RWPE2 (cell line): ENCODE results near the gene GNLY.

Experiments
- ATAC-seq: fragments of 200-7000 bp; cut with Tn5 transposase; 3 replicates; pipeline ENCODE4 v1.9.1; 2021; ENCODE audit warnings: low read depth
- DNase-seq: peaks from one replicate; pipeline ENCODE4 v3.0.0-alpha.2; 2020; ENCODE audit warnings: low spot score
- H3K27ac ChIP-seq: fragments of 450-650 bp; 2 replicates; pipeline ENCODE4 v1.5.1; 2017; ENCODE audit warnings: mild to moderate bottlenecking; ENCODE audit not compliant: poor library complexity, severe bottlenecking
- H3K27me3 ChIP-seq: fragments of 250-450 bp; sonication (Bioruptor Pico); 2 replicates; pipeline ENCODE4 v1.5.1; 2021; ENCODE audit warnings: mild to moderate bottlenecking, moderate library complexity; ENCODE audit not compliant: insufficient read depth, poor library complexity, severe bottlenecking
- H3K36me3 ChIP-seq: fragments of 250-450 bp; sonication (Bioruptor Pico); 2 replicates; pipeline ENCODE4 v1.5.1; 2020; ENCODE audit warnings: low read depth, mild to moderate bottlenecking, moderate library complexity
- H3K4me1 ChIP-seq: fragments of 250-450 bp; sonication (Bioruptor Pico); 2 replicates; pipeline ENCODE4 v1.5.1; 2021; ENCODE audit warnings: mild to moderate bottlenecking, moderate library complexity; ENCODE audit not compliant: insufficient read depth, poor library complexity, severe bottlenecking
- H3K4me3 ChIP-seq: fragments of 250-450 bp; sonication (Bioruptor Pico); 2 replicates; pipeline ENCODE4 v1.5.1; 2021; ENCODE audit warnings: mild to moderate bottlenecking, moderate library complexity; ENCODE audit not compliant: severe bottlenecking
- H3K9me3 ChIP-seq: fragments of 250-450 bp; sonication (Bioruptor Pico); 2 replicates; pipeline ENCODE4 v1.5.1; 2021; ENCODE audit warnings: mild to moderate bottlenecking, moderate library complexity; ENCODE audit not compliant: severe bottlenecking
- TF ChIP-seq, protein P1 (sequence below): fragments of 450-650 bp; IDR thresholded peaks from one replicate; pipeline ENCODE4 v1.5.1; 2017; ENCODE audit warnings: mild to moderate bottlenecking, moderate library complexity; ENCODE audit not compliant: poor library complexity, severe bottlenecking

Gene GNLY

DNA sequence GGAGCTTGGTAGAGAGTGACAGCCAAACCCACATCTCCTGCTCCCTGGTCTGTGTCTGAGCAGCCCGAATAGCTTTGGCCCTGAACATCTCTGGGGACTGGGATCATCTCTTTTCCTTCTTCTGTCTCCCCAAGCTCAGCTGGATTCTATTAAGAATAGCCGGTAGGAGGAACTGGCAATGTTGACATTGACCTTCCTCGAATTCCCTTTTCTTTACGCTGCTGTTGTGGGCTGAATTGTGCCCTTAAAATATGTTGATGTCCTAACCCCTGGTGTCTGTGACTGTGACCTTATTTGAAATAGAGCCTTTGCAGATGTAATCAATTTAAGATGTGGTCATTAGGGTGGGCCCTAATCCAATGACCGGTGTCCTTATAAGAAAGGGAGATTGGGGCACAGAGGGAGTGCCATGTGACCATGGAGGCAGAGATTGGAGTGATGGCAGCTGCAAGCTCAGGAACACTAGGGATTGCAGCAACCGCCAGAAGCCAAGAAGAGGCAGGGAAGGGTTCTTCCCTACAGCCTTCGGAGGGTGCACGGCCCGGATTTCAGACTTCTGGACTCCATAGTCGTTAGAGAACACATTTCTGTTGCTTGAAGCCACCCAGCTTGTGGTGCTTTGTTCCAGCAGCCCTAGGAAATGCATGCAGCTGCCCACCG, 20.3 kb upstream of the GNLY start:
- H3K4me3 ChIP-seq, result no peak overlapping the region
- no peak for ATAC-seq
- no peaks in the 10 kb centered on the region for H3K4me1 ChIP-seq

DNA sequence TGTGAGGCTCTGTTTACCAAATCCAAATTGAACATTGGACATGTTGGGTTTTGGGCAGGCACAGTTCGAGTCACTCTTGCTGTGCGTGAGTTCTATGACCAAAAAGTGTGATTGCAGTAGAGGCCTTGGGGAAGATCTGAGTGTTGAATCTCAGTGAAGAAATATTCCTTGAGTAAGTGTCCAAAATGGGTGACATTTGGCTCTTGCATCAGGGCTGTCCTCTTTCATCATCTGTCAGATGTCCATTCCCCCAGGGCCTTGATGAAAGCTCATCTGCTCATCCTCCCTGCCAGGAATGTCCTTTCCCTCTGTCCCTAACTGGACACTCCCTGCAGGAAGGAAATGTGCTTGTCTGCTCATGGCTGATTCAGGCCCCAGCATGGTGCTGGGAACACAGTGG, 19.7 kb upstream of the GNLY start:
- H3K4me1 ChIP-seq, result no peaks in the 10 kb centered on the region
- no peak for DNase-seq

More for the DNA sequence above, 20.3 kb upstream of the GNLY start:
- no peaks in the 10 kb centered on the region for H3K36me3 ChIP-seq
- no peaks in the 10 kb centered on the region for H3K27me3 ChIP-seq
- no peak for DNase-seq
- no peaks in the 10 kb centered on the region for H3K9me3 ChIP-seq
- no peak overlapping the region for H3K27ac ChIP-seq
- TF ChIP-seq, protein P1, sequence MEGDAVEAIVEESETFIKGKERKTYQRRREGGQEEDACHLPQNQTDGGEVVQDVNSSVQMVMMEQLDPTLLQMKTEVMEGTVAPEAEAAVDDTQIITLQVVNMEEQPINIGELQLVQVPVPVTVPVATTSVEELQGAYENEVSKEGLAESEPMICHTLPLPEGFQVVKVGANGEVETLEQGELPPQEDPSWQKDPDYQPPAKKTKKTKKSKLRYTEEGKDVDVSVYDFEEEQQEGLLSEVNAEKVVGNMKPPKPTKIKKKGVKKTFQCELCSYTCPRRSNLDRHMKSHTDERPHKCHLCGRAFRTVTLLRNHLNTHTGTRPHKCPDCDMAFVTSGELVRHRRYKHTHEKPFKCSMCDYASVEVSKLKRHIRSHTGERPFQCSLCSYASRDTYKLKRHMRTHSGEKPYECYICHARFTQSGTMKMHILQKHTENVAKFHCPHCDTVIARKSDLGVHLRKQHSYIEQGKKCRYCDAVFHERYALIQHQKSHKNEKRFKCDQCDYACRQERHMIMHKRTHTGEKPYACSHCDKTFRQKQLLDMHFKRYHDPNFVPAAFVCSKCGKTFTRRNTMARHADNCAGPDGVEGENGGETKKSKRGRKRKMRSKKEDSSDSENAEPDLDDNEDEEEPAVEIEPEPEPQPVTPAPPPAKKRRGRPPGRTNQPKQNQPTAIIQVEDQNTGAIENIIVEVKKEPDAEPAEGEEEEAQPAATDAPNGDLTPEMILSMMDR, result no peak

DNA sequence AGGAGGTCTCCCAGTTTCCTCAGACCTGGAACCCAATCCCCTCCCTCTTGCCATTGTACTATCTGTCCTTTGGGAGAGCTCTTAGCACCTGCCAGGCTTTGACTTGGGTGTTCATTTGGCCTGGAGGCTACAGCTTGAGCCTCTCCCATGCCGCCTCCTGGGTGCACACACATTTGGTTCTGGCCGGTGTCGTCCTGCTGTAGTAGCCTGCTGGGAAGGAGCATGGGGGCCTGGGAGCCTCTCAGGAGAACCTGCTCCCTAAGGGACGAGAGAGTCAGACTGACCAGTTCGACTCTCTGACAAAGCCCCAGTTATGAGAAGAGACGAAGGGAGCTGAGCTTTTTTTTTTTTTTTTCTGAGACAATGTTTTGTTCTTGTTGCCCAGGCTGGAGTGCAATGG, 18.7 kb upstream of the GNLY start:
- H3K9me3 ChIP-seq, result no peaks in the 10 kb centered on the region
- no peak overlapping the region for H3K4me3 ChIP-seq
- ATAC-seq, result no peak
- TF ChIP-seq, protein P1, result no peak
- no peak overlapping the region for H3K27ac ChIP-seq
- peaks cover under 1% of the 10 kb centered on the region for H3K4me1 ChIP-seq
- no peaks in the 10 kb centered on the region for H3K27me3 ChIP-seq
- H3K36me3 ChIP-seq, result no peaks in the 10 kb centered on the region
- no peak for DNase-seq

More for the DNA sequence above, 19.7 kb upstream of the GNLY start:
- TF ChIP-seq, protein P1, result no peak
- H3K9me3 ChIP-seq, result no peaks in the 10 kb centered on the region
- no peak overlapping the region for H3K27ac ChIP-seq
- H3K4me3 ChIP-seq, result no peak overlapping the region
- H3K36me3 ChIP-seq, result no peaks in the 10 kb centered on the region
- H3K27me3 ChIP-seq, result no peaks in the 10 kb centered on the region
- no peak for ATAC-seq

DNA sequence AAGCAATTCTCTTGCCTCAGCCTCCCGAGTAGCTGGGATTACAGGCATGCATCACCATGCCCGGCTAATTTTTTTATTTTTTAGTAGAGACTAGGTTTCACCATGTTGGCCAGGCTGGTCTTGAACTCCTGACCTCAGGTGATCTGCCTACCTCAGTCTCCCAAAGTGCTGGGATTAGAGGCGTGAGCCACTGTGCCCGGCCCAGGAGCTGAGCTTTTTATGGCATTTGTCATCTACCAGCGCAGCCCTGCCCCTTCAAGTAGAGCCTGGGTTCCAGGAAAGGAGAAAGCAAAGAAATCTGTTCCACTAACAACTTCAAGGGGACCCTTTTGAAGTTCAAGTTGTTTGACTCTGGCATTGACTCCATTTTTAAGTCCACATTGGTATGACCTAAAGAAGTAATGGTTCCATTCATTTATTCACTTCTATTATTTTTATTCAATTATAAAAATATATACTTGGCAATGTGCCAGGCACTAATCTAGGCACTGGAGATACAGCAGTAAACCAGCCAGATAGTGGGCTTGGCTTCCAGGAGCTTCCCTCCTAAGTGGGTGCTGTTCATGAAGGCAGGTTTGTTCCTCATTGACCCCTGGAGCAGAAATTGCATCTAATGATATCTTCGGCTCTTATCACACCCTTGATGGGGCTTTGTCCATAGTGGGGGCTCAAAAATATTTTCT, 18.2 kb upstream of the GNLY start:
- TF ChIP-seq, protein P1, result no peak
- ATAC-seq (no peak), DNase-seq (no peak)
- Histone ChIP-seq H3K4me3 (no peak overlapping the region), H3K36me3 (no peaks in the 10 kb centered on the region), H3K27ac (no peak overlapping the region), H3K4me1 (peaks cover 6% of the 10 kb centered on the region), H3K9me3 (no peaks in the 10 kb centered on the region), H3K27me3 (no peaks in the 10 kb centered on the region)

DNA sequence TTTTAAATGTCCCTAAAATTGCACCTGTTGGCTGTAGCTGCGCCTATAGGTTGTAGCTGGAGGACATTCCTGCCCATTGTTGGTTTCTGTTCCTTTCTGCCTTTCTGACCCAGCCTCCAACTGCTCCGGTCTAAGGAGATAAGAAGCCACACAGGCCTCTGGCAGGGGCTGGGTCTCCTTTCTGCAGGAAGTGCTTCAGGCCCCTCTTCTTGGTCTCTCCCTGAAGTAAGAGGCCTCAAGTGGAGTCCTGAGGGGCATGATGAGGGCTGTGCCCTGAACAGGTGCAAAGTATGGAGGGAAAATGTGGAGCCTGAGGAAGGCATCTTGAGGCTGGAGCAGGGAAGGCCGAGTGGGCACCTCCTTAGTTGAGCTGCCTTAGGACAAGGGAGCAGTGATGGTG, 15.8 kb upstream of the GNLY start:
- TF ChIP-seq, protein P1, result no peak
- Histone ChIP-seq H3K9me3 (no peaks in the 10 kb centered on the region), H3K4me1 (peaks cover 6% of the 10 kb centered on the region), H3K27me3 (no peaks in the 10 kb centered on the region), H3K36me3 (no peaks in the 10 kb centered on the region), H3K4me3 (no peak overlapping the region), H3K27ac (no peak overlapping the region)
- ATAC-seq (no peak), DNase-seq (no peak)
